Large intestine (tissue), 12 donors: ENCODE measurements around the gene IL17RC. TPM values are rescaled to one million over a fixed set of nuclear protein-coding genes. Genes with fewer than 3 reads are reported as not detected.
"Not testable (repeated sequence)": the region's sequence is repeated elsewhere in the genome, so short reads cannot be mapped to it uniquely, and the experiment has no call there.

Experiments used
- DNase-seq, 2 donors: peaks; one replicate each; pipeline versions ENCODE4 v3.0.0 to v3.0.0-alpha.2; 2013
- H3K27ac ChIP-seq: one replicate; pipeline ENCODE4 v1.5.1; 2013; ENCODE audit warnings: low read length
- H3K27me3 ChIP-seq: 2 replicates; pipeline ENCODE4 v1.6.1; 2013; ENCODE audit warnings: low read length; ENCODE audit not compliant: control insufficient read depth, insufficient read depth
- H3K36me3 ChIP-seq: 2 replicates; pipeline ENCODE4 v1.6.1; 2013; ENCODE audit warnings: low read length; ENCODE audit not compliant: control insufficient read depth, insufficient read depth
- H3K4me1 ChIP-seq: one replicate; pipeline ENCODE4 v1.6.1; 2013; ENCODE audit warnings: low read length; ENCODE audit not compliant: control insufficient read depth, insufficient read depth
- H3K4me3 ChIP-seq: one replicate; pipeline ENCODE4 v1.5.1; 2013; ENCODE audit warnings: low read length
- H3K9me3 ChIP-seq: one replicate; pipeline ENCODE4 v1.6.1; 2013; ENCODE audit warnings: mild to moderate bottlenecking, low read depth, low read length, moderate library complexity; ENCODE audit not compliant: control insufficient read depth
- WGBS: methylation state at CpG from one replicate; pipeline ENCODE4 v1.1.5; 2013; ENCODE audit warnings: low lambda C conversion rate; ENCODE audit not compliant: insufficient coverage; 5-methylcytosine and 5-hydroxymethylcytosine counted together
- long read RNA-seq, 11 donors: transcript quantifications; one replicate each; lab custom pipeline, GENCODE V29; 2026
- polyA plus RNA-seq: library from polyadenylated mRNA; unstranded; fragments of 120-200 nt; gene quantifications from one replicate; pipeline ENCODE4 v1.2.1, GENCODE V29; 2013

Gene IL17RC
- 36.3 TPM for polyA plus RNA-seq
- long read RNA-seq, donor 1 = 0 reads
- long read RNA-seq, donor 2 = 0 reads
- long read RNA-seq, donor 3 = 0 reads
- long read RNA-seq, donor 4 = 0 reads
- long read RNA-seq, donor 5 = 0 reads
- long read RNA-seq, donor 6, partial matches to known transcripts = 0 of 1 reads
- long read RNA-seq, donor 6, other reads (novel, unspliced or antisense) = 0 of 1 reads
- long read RNA-seq, donor 7, partial matches to known transcripts = 0 of 2 reads
- long read RNA-seq, donor 7, other reads (novel, unspliced or antisense) = 0 of 2 reads
- long read RNA-seq, donor 8, partial matches to known transcripts = 0 of 2 reads
- long read RNA-seq, donor 8, other reads (novel, unspliced or antisense) = 0 of 2 reads
- long read RNA-seq, donor 9, partial matches to known transcripts = 0 of 3 reads
- long read RNA-seq, donor 9, other reads (novel, unspliced or antisense) = 0 of 3 reads
- long read RNA-seq, donor 10, partial matches to known transcripts = 0 of 1 reads
- long read RNA-seq, donor 10, other reads (novel, unspliced or antisense) = 0 of 1 reads
- long read RNA-seq, donor 11, partial matches to known transcripts = 0 of 1 reads
- long read RNA-seq, donor 11, other reads (novel, unspliced or antisense) = 0 of 1 reads

- Histone ChIP-seq H3K27ac (peak within 1 kb of the TSS; percentile 93), H3K36me3 (peaks cover 24% of the 10 kb centered on the region), H3K27me3 (no peaks in the 10 kb centered on the region), H3K4me1 (peaks cover 35% of the 10 kb centered on the region), H3K4me3 (peak within 1 kb of the TSS; percentile 56), H3K9me3 (no peaks in the 10 kb centered on the region)
- no CpG with 5 or more reads among the region's 19 CpGs for WGBS
- peak; percentile 93 to 95 for DNase-seq
Observed at GRCh38 chr3:9916734-9917680, at the start of gene IL17RC. TSS of gene IL17RC (plus strand) at chr3:9917098. CDS start at chr3:9917316, 218 bp downstream.

GRCh38 chr3:9867106-9867505 is 49.8 kb upstream of the IL17RC start:
- Histone ChIP-seq H3K4me1 (peaks cover 13% of the 10 kb centered on the region), H3K9me3 (no peaks in the 10 kb centered on the region), H3K4me3 (no peak overlapping the region), H3K27ac (no peak overlapping the region), H3K36me3 (peaks cover 3% of the 10 kb centered on the region), H3K27me3 (no peaks in the 10 kb centered on the region)
- no peak for DNase-seq
- WGBS = no CpG with 5 or more reads among the region's 12 CpGs

- no CpG with 5 or more reads among the region's 5 CpGs for WGBS
- H3K27me3 ChIP-seq = no peaks in the 10 kb centered on the region
- no peaks in the 10 kb centered on the region for H3K9me3 ChIP-seq
- no peak for DNase-seq
- H3K36me3 ChIP-seq = peaks cover 3% of the 10 kb centered on the region
- H3K4me3 ChIP-seq = no peak overlapping the region
- H3K27ac ChIP-seq = no peak overlapping the region
- H3K4me1 ChIP-seq = no peaks in the 10 kb centered on the region
Observed at GRCh38 chr3:9869955-9870354, 46.9 kb upstream of the IL17RC start.

GRCh38 chr3:9870978-9871377 is 45.9 kb upstream of the IL17RC start:
- no peak overlapping the region for H3K27ac ChIP-seq
- no peak for DNase-seq
- no peaks in the 10 kb centered on the region for H3K4me1 ChIP-seq
- no peaks in the 10 kb centered on the region for H3K27me3 ChIP-seq
- WGBS = 100% methylated on average over 1 of the region's 1 CpG
- no peaks in the 10 kb centered on the region for H3K9me3 ChIP-seq
- peaks cover 3% of the 10 kb centered on the region for H3K36me3 ChIP-seq
- H3K4me3 ChIP-seq = no peak overlapping the region

GRCh38 chr3:9872067-9872466 is 44.8 kb upstream of the IL17RC start:
- not testable (repeated sequence) for DNase-seq, H3K27me3 ChIP-seq, H3K27ac ChIP-seq, H3K9me3 ChIP-seq, H3K4me3 ChIP-seq, H3K36me3 ChIP-seq, H3K4me1 ChIP-seq
- no CpG with 5 or more reads among the region's 5 CpGs for WGBS

GRCh38 chr3:9875448-9875847 is 41.5 kb upstream of the IL17RC start:
- H3K27me3 ChIP-seq = no peaks in the 10 kb centered on the region
- no peak overlapping the region for H3K27ac ChIP-seq
- no peak overlapping the region for H3K4me3 ChIP-seq
- H3K36me3 ChIP-seq = no peaks in the 10 kb centered on the region
- peaks cover 17% of the 10 kb centered on the region for H3K4me1 ChIP-seq
- no peak for DNase-seq
- peaks cover 3% of the 10 kb centered on the region for H3K9me3 ChIP-seq

- peaks cover 17% of the 10 kb centered on the region for H3K4me1 ChIP-seq
- not testable (repeated sequence) for DNase-seq, H3K36me3 ChIP-seq, H3K27ac ChIP-seq, H3K9me3 ChIP-seq, H3K27me3 ChIP-seq, H3K4me3 ChIP-seq
- no CpG with 5 or more reads among the region's 4 CpGs for WGBS
Observed at GRCh38 chr3:9876255-9876654, 40.6 kb upstream of the IL17RC start.

- DNase-seq = no peak
- no peaks in the 10 kb centered on the region for H3K36me3 ChIP-seq
- no peak overlapping the region for H3K27ac ChIP-seq
- no peaks in the 10 kb centered on the region for H3K27me3 ChIP-seq
- no peak overlapping the region for H3K4me3 ChIP-seq
- peaks cover 17% of the 10 kb centered on the region for H3K4me1 ChIP-seq
- peaks cover 3% of the 10 kb centered on the region for H3K9me3 ChIP-seq
- no CpG with 5 or more reads among the region's 12 CpGs for WGBS
Observed at GRCh38 chr3:9876991-9877390, 39.9 kb upstream of the IL17RC start.

GRCh38 chr3:9878700-9879099 is 38.2 kb upstream of the IL17RC start:
- H3K4me3 ChIP-seq = no peak overlapping the region
- no peaks in the 10 kb centered on the region for H3K36me3 ChIP-seq
- DNase-seq = peak; percentile 91
- no peaks in the 10 kb centered on the region for H3K27me3 ChIP-seq
- peaks cover 19% of the 10 kb centered on the region for H3K4me1 ChIP-seq
- no CpG with 5 or more reads among the region's 5 CpGs for WGBS
- H3K9me3 ChIP-seq = peaks cover 3% of the 10 kb centered on the region
- peak overlapping the region; percentile 66 for H3K27ac ChIP-seq

GRCh38 chr3:9879830-9880549 is 36.9 kb upstream of the IL17RC start, which contains the start of gene CIDEC:
TSS of gene CIDEC (minus strand) at chr3:9880253. CDS start at chr3:9878486, 1,767 bp downstream.
- no peaks in the 10 kb centered on the region for H3K27me3 ChIP-seq
- H3K4me1 ChIP-seq = peaks cover 29% of the 10 kb centered on the region
- H3K4me3 ChIP-seq = no peak within 1 kb of the TSS
- WGBS = no CpG with 5 or more reads among the region's 7 CpGs
- no peaks in the 10 kb centered on the region for H3K36me3 ChIP-seq
- no peak for DNase-seq
- peaks cover 3% of the 10 kb centered on the region for H3K9me3 ChIP-seq
- H3K27ac ChIP-seq = peak within 1 kb of the TSS; percentile 66
